ENCODE data around the gene CIART. TPM values are rescaled to one million over a fixed set of nuclear protein-coding genes. Genes with fewer than 3 reads are reported as not detected.
A peak's percentile ranks its signal among the peaks of the same experiment; 100 is the strongest.

CIART gene, protein sequence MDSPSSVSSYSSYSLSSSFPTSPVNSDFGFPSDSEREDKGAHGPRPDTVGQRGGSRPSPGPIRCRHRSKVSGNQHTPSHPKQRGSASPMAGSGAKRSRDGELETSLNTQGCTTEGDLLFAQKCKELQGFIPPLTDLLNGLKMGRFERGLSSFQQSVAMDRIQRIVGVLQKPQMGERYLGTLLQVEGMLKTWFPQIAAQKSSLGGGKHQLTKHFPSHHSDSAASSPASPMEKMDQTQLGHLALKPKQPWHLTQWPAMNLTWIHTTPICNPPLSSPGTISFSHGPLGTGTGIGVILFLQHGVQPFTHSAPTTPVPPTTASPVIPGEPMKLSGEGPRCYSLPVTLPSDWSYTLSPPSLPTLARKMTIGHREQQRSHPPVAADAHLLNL
- total RNA-seq, result 0.66 and 3.4 TPM in 2 replicates

GRCh38 chr1:150281758-150282557 is at the start of gene CIART:
Gene CIART (plus strand): TSS chr1:150282554. CDS start chr1:150283268, 714 bp downstream.

DNA sequence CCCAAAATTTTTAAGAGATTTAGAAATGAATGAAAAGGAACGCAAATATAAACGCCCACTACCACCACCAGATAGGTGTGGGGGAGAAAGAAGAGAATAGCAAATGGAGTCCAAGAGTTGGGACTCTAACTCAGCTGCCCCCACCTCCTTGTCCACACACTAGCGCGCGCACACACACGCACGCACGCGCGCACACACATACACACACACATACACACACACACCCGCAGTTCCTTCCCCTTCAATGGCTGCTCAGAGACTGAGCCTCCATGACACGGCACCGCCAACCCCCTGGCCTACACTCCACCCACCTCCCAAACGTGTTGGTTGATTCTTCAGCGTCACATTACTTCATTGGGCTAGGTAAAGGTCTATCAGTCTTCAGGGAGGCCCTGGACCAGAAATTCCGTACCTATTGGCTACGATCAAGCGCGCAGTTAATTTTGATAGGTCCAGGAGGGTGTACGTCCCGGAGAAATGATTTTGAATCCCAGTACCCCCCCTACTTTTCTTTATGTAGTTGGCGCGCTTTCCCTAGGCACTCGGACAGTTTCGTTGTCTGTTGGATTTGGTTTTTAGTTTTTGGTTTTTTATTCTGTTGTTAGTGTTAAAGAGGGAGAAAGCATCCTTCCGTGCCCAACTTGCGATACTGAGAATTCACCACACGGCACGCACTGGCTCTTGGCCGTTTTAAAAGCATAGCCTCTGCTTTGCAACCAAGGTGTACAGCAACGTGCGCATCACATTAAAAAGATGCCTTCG is 46.3 kb upstream of the CIART start, which contains the start of gene ANP32E:
Gene ANP32E (minus strand): TSS at position 261 of the 762 bp plus-strand sequence. CDS start 326 bp downstream, outside the sequence.

GRCh38 chr1:150257624-150258585 is 24.4 kb upstream of the CIART start, which contains the start of gene CA14:
Gene CA14 (plus strand): TSS chr1:150257774. CDS start chr1:150258129, 355 bp downstream.

DNA sequence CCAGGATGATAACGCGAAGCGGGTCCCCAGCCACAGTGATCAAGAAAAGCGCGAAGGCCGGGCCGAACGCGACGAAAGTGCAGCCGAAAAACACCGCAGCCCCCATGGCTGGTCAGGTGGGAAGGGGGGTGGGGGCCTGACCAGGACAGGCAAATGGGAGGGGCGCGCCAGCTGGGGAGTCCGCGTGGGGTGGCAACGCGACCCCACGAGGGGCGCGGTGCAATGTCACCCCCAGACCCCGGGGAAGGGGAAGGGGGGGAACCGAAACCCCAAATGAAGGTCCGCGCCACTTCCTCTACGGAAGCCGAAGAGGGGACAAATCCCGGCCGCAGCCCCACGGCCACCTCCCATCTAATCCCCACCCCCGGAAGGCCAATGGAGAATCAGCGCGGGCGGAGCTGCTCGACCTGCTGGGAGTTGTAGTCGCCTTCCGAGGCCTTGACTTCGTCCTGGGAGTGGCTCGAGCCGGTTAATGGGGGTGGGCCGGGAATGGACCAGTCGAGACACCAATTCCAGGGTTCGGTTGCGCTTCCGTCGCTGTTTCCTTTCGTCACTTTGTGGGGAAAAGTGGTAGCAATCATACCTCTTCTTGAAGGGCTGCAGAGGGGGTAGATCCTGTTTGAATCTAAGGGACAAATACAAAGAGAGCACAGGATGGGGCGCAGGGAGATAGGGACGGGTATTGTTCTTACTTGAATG is 13.5 kb upstream of the CIART start, which contains the start of gene APH1A:
Gene APH1A (minus strand): TSS at position 312 of the 699 bp plus-strand sequence. CDS start 206 bp downstream, at position 106.

DNA sequence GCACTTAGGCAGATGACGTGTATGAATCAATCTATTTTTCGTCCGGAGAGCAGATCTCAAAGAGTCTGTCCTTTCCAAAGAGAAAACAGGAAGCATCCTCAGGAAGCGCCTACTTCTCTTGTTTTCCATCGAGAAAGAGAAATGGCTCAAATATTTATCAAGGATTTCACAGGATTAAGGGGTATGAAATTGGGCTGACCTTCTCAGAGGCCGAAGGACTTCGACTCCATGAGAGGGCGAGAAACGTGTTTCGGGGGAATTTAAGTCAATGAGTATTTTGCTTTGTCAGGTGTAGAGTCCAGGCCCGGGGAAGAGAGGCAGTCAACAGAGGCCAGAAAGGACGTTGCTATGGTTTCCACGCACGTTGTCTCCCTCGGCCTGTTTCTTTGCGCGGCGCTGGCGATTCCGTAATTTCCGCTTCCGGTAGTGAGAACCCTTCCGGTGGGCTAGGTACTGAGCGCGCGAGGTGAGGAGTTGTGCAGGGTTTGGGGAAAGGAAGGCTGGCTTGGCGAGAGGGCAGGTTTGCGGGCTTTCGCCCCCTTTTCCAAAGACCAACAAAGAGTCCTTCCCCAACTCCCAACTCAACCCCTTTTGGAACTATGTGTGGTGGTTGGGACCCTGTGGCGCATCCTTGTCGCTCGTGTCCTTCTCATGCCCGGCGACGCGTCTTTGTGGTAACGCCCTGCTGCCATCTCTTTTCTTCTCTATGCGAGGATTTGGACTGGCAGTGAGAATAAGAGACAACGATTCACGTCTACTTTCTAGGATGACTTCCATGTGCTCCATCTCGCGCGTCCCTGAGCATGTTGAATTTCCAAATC is 11.3 kb downstream of the CIART start, which contains the start of gene MRPS21:
Gene MRPS21 (plus strand): TSS at position 429 of the 821 bp plus-strand sequence. CDS start 506 bp downstream, outside the sequence.

Small RNA genes within 50 kb of the gene (small RNA-seq; reads per million reads assigned to genes)
- 20.0 reads per million, percentile 97 among the genes with 10 or more reads in this experiment for gene RNU2-17P (ENCODE audit: low replicate concordance)

Other genes with a start within 250 kb of the CIART start
- 19.0 and 50.8 TPM in 2 replicates for gene VPS45, start 214.8 kb upstream of the CIART start, total RNA-seq
- gene PLEKHO1, start 132.6 kb upstream of the CIART start, total RNA-seq, result 46.2 and 78.3 TPM in 2 replicates
- 10.5 and 29.9 TPM in 2 replicates for gene ANP32E, start 46.4 kb upstream of the CIART start, total RNA-seq
- not detected in 2 replicates for gene CA14, start 24.8 kb upstream of the CIART start, total RNA-seq
- 104 and 134 TPM in 2 replicates for gene APH1A, start 13.5 kb upstream of the CIART start, total RNA-seq
- 0.43 and 0.88 TPM in 2 replicates for gene C1orf54, start 9.8 kb upstream of the CIART start, total RNA-seq
- gene MRPS21, start 11.3 kb downstream of the CIART start, total RNA-seq, result 25.1 and 29.8 TPM in 2 replicates
- gene PRPF3, start 39.0 kb downstream of the CIART start, total RNA-seq, result 39.0 and 50.3 TPM in 2 replicates
- 9.8 and 14.3 TPM in 2 replicates for gene RPRD2, start 81.6 kb downstream of the CIART start, total RNA-seq
- 13.3 and 24.6 TPM in 2 replicates for gene TARS2, start 204.9 kb downstream of the CIART start, total RNA-seq
- gene ECM1, start 225.6 kb downstream of the CIART start, total RNA-seq, result 16.2 and 34.5 TPM in 2 replicates
- gene FALEC, start 233.2 kb downstream of the CIART start, total RNA-seq, result not detected in 2 replicates